Lung (tissue), 12 donors: ENCODE results near the gene GPR34. TPM values are rescaled to one million over a fixed set of nuclear protein-coding genes. Genes with fewer than 3 reads are reported as not detected.

Source experiments
- ATAC-seq: fragments of 200-7000 bp; cut with Tn5 transposase; one replicate; pipeline ENCODE4 v1.9.1; 2020; ENCODE audit warnings: moderate number of reproducible peaks; ENCODE audit not compliant: insufficient read depth, low FRiP score
- DNase-seq, 3 donors: peaks; one replicate each; pipeline ENCODE4 v3.0.0-alpha.2; 2013 to 2017
- H3K27ac ChIP-seq, 2 donors: one replicate each; pipeline ENCODE4 v1.5.1; 2013; ENCODE audit warnings: mild to moderate bottlenecking in 2 of 2, moderate library complexity in 2 of 2, control low read depth in 1 of 2, inconsistent platforms in 1 of 2, low read depth in 1 of 2, low read length in 1 of 2
- H3K27me3 ChIP-seq, 3 donors: one replicate each; pipeline ENCODE4 v1.5.1; 2013; ENCODE audit warnings: low read length in 2 of 3; ENCODE audit not compliant: control insufficient read depth in 3 of 3, insufficient read depth in 3 of 3
- H3K36me3 ChIP-seq, 4 donors: one replicate each; pipeline ENCODE4 v1.5.1; 2013; ENCODE audit warnings: low read length in 4 of 4, mild to moderate bottlenecking in 1 of 4, moderate library complexity in 1 of 4; ENCODE audit not compliant: control insufficient read depth in 4 of 4, insufficient read depth in 4 of 4
- H3K4me1 ChIP-seq, 5 donors: one replicate each; pipeline ENCODE4 v1.5.1; 2013; ENCODE audit warnings: low read length in 5 of 5, mild to moderate bottlenecking in 2 of 5, moderate library complexity in 1 of 5; ENCODE audit not compliant: control insufficient read depth in 5 of 5, insufficient read depth in 5 of 5
- H3K4me3 ChIP-seq: one replicate; pipeline ENCODE4 v1.5.1; 2013; ENCODE audit warnings: mild to moderate bottlenecking, control low read depth, moderate library complexity
- H3K9ac ChIP-seq, 2 donors: one replicate each; pipeline ENCODE4 v1.5.1; 2013; ENCODE audit warnings: low read length in 2 of 2, control low read depth in 1 of 2; ENCODE audit not compliant: insufficient read depth in 1 of 2
- H3K9me3 ChIP-seq, 4 donors: one replicate each; pipeline ENCODE4 v1.5.1; 2013; ENCODE audit warnings: low read length in 3 of 4, mild to moderate bottlenecking in 1 of 4, moderate library complexity in 1 of 4; ENCODE audit not compliant: control insufficient read depth in 4 of 4, insufficient read depth in 3 of 4
- WGBS, 2 donors: extraction: QIAGEN DNeasy Blood & Tissue Kit; methylation state at CpG; one replicate each; pipeline ENCODE4 v1.1.7; 2013; 5-methylcytosine and 5-hydroxymethylcytosine counted together
- polyA plus RNA-seq, 2 donors: library from polyadenylated mRNA; stranded (reverse); fragments of 200-250 nt; gene quantifications; one replicate each; pipeline ENCODE4 v1.2.1, GENCODE V29; 2013
- total RNA-seq, 2 donors: library from RNA; depleted of rRNA in 1 of 2; stranded (reverse); fragments of >200 nt in 1 of 2; gene quantifications; one replicate each; pipeline ENCODE4 v1.2.1, GENCODE V29; 2014 to 2021
- TF ChIP-seq, protein P1 (sequence below): IDR thresholded peaks from 2 replicates; pipeline ENCODE4 v1.5.1; 2012; ENCODE audit warnings: mild to moderate bottlenecking; ENCODE audit errors: control extremely low read depth, extremely low read depth
- donor health status: control.
- donor health status: control.
- donor health status: Bipolar disorder and iron deficiency.
- donor health status: healthy.
- donor health status: DM: yes; HTN: yes; CAD: no.

GPR34 gene
- total and polyA plus RNA-seq, 4 donors = 4.3 to 9.8 (median 5.3) TPM

DNA sequence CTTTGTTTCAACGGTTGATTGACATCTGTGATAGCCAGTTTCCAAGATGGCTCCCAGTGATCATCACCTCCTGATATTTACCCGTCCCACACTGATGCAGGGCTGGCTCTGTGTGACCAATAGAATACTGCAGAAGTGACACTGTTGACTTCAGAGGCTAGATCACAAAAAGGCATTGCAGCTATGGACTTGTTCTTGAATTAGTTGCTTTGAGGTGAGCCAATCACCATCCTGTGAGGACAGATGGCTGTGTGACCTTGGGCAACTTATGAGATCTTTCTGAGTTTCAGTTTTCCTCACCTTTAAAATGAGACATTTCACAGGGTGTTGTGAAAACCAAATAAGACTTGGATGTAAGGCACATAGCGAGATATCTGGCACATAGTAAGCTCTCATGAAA is 33.4 kb downstream of the GPR34 start:
- Histone ChIP-seq H3K27me3 (peaks cover 0 to 15% (median 10%) of the 10 kb centered on the region in 3 donors), H3K9me3 (peaks cover 0 to 7% (median 1%) of the 10 kb centered on the region in 4 donors), H3K36me3 (peaks cover 0 to 16% (median 0%) of the 10 kb centered on the region in 4 donors), H3K4me1 (no peaks in the 10 kb centered on the region), H3K9ac (no peak overlapping the region), H3K27ac (no peak overlapping the region), H3K4me3 (no peak overlapping the region)
- whole genome bisulfite sequencing, 2 donors = 83 to 87% methylated on average over 3 of the region's 3 CpGs
- TF ChIP-seq, protein P1, sequence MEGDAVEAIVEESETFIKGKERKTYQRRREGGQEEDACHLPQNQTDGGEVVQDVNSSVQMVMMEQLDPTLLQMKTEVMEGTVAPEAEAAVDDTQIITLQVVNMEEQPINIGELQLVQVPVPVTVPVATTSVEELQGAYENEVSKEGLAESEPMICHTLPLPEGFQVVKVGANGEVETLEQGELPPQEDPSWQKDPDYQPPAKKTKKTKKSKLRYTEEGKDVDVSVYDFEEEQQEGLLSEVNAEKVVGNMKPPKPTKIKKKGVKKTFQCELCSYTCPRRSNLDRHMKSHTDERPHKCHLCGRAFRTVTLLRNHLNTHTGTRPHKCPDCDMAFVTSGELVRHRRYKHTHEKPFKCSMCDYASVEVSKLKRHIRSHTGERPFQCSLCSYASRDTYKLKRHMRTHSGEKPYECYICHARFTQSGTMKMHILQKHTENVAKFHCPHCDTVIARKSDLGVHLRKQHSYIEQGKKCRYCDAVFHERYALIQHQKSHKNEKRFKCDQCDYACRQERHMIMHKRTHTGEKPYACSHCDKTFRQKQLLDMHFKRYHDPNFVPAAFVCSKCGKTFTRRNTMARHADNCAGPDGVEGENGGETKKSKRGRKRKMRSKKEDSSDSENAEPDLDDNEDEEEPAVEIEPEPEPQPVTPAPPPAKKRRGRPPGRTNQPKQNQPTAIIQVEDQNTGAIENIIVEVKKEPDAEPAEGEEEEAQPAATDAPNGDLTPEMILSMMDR = no peak
- DNase-seq (no peak), ATAC-seq (no peak)

GRCh38 chrX:41722816-41723618 is 34.2 kb downstream of the GPR34 start:
- Histone ChIP-seq H3K9ac (no peak overlapping the region), H3K27ac (no peak overlapping the region), H3K27me3 (peaks cover 0 to 18% (median 10%) of the 10 kb centered on the region in 3 donors), H3K9me3 (peaks cover 0 to 7% (median 1%) of the 10 kb centered on the region in 4 donors), H3K4me1 (no peaks in the 10 kb centered on the region), H3K36me3 (peaks cover 0 to 12% (median 0%) of the 10 kb centered on the region in 4 donors), H3K4me3 (no peak overlapping the region)
- DNase-seq (no peak), ATAC-seq (no peak)
- TF ChIP-seq, protein P1 = no peak
- 36 to 61% methylated on average over 3 of the region's 3 CpGs for WGBS, 2 donors

- TF ChIP-seq, protein P1 = no peak
- H3K4me1 ChIP-seq = no peaks in the 10 kb centered on the region
- H3K27ac ChIP-seq = no peak within 1 kb of the TSS
- no peak within 1 kb of the TSS for H3K4me3 ChIP-seq
- ATAC-seq = no peak
- peaks cover 0 to 18% (median 10%) of the 10 kb centered on the region in 3 donors for H3K27me3 ChIP-seq
- WGBS, 2 donors = 40 to 52% methylated on average over 2 of the region's 2 CpGs
- H3K9ac ChIP-seq = no peak within 1 kb of the TSS
- peaks cover 0 to 7% (median 0%) of the 10 kb centered on the region in 4 donors for H3K36me3 ChIP-seq
- DNase-seq = no peak
- H3K9me3 ChIP-seq = peaks cover 0 to 7% (median 0%) of the 10 kb centered on the region in 4 donors
These were observed 35.1 kb downstream of the GPR34 start, which contains the start of gene GPR82 for GRCh38 chrX:41723826-41724225. GPR82 (plus strand) TSS chrX:41724181; CDS start chrX:41727027, 2,846 bp downstream.
